ENCODE results near the gene SMIM1. TPM values are rescaled to one million over a fixed set of nuclear protein-coding genes. Genes with fewer than 3 reads are reported as not detected.

Gene SMIM1
- polyA plus RNA-seq, 3 donors, result 1.1 to 2.7 (median 1.4) TPM

DNA sequence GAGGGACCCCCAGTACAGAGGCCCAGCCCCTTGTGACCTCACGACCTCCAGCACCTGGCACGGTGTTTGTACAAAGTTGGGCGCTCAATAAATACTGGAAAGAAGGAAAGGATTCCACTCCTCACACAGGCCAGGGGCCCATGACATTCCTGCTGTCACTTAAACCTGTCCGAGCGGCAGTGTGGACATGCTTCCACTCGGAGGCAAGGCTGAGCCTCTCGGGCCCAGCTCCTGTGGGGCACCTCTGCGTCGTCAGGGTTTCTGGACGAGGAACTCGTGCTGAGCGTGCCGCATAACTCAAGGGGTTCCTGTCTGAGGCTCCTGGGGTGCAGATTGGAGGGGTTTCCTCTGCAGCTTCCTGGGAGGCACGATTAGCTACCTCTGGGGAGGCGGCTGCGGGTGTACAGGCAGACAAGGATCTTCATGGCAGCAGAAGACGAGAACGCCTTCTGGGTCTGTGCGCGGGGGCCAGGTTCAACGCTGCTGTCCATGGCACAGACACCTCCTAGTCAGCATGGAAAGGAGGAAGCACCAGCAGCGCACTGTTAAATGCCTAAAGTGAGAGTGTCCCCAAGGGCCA lies 3.6 kb upstream of the SMIM1 start:
- no peak overlapping the region for H3K9ac ChIP-seq (ENCODE audit: insufficient read depth, low read length, poor library complexity, severe bottlenecking)
- Mint-ChIP-seq H3K9me3 (peaks cover 0 to 3% (median 0%) of the 10 kb centered on the region in 7 donors), H3K4me1 (peaks cover 9% of the 10 kb centered on the region), H3K36me3 (no peaks in the 10 kb centered on the region), H3K4me3 (no peak overlapping the region), H3K27me3 (ENCODE audit: low read depth in 3 of 3) (peaks cover 17 to 38% (median 20%) of the 10 kb centered on the region in 3 donors), H3K27ac (no peak overlapping the region)
- no peak for DNase-seq
- WGBS (ENCODE audit: insufficient coverage), result 62% methylated on average over 22 of the region's 22 CpGs
- peaks cover 8 to 19% of the 10 kb centered on the region in 2 donors for H3K4me1 ChIP-seq (ENCODE audit: control insufficient read depth in 1 of 2, insufficient read depth in 2 of 2, low read length in 2 of 2)
- H3K4me2 ChIP-seq (replicated peaks; ENCODE audit: extremely low read depth, low read length, poor library complexity, severe bottlenecking), result no peak overlapping the region
- H3K4me3 ChIP-seq (replicated peaks in 1 of 3; ENCODE audit: low read depth in 2 of 3, low read length in 3 of 3), result no peak overlapping the region
- no peak for TF ChIP-seq CTCF (IDR thresholded peaks at IDR 0.05)
- peaks cover 0 to 27% of the 10 kb centered on the region in 2 donors for H3K27me3 ChIP-seq (ENCODE audit: control insufficient read depth in 2 of 2, insufficient read depth in 2 of 2, low read length in 2 of 2)
- no peak overlapping the region for H3K27ac ChIP-seq (ENCODE audit: low read depth in 1 of 2, low read length in 2 of 2)
- no peaks in the 10 kb centered on the region for H3K79me2 ChIP-seq (ENCODE audit: insufficient read depth, low read length)
- no peaks in the 10 kb centered on the region for H4K20me1 ChIP-seq (ENCODE audit: insufficient read depth, low read length)
- intact Hi-C loops (cut with micrococcal nuclease), result no loop called here
- H3K36me3 ChIP-seq (replicated peaks in 1 of 2; ENCODE audit: control insufficient read depth in 1 of 2, insufficient read depth in 2 of 2, low read length in 2 of 2), result no peaks in the 10 kb centered on the region
- no peaks in the 10 kb centered on the region for H3K9me3 ChIP-seq (replicated peaks in 1 of 2; ENCODE audit: control insufficient read depth in 1 of 2, insufficient read depth in 1 of 2, low read length in 2 of 2)
- no peak overlapping the region for H2AFZ ChIP-seq (ENCODE audit: insufficient read depth, low read depth, low read length, poor library complexity, severe bottlenecking)

DNA sequence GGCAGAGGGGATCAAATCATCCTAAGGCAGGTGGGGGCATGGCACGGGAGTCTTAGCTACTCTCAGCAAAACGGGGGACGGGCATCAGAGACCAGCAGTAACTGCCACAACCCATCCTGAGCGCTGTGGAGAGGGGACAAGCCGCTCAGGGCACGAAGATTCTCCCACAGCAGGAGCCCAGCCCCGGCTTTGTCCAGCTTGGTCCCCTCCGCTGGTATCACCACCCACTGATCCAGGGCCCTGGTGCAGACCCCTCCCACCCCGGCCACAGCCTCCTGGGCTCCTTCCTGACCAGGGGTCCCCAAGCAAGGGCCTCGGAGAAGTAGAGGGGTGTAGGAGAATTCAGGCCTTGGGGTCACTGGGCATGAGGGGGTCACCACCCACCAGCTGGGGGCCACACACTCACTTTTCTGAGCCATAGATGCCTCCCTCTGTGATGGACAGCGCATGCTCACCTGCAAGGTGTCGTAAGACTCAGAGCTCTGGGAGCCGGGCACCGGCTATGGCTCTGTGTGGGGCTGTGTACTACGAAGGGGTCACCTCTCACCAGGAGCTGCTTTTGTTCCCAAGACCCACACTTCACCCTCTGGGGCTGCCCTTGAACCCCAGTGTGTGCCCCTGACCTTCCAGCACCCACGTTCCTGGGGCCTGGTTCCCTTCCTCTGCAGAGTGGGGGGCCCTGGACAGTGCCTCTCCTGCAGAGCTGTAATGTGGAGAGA lies 2.3 kb upstream of the SMIM1 start:
- Histone ChIP-seq H3K79me2 (ENCODE audit: insufficient read depth, low read length) (no peaks in the 10 kb centered on the region), H2AFZ (ENCODE audit: insufficient read depth, low read depth, low read length, poor library complexity, severe bottlenecking) (no peak overlapping the region), H3K9ac (ENCODE audit: insufficient read depth, low read length, poor library complexity, severe bottlenecking) (no peak overlapping the region), H3K27ac (ENCODE audit: low read depth in 1 of 2, low read length in 2 of 2) (no peak overlapping the region), H3K36me3 (replicated peaks in 1 of 2; ENCODE audit: control insufficient read depth in 1 of 2, insufficient read depth in 2 of 2, low read length in 2 of 2) (no peaks in the 10 kb centered on the region), H3K4me3 (replicated peaks in 1 of 3; ENCODE audit: low read depth in 2 of 3, low read length in 3 of 3) (no peak overlapping the region), H3K4me1 (ENCODE audit: control insufficient read depth in 1 of 2, insufficient read depth in 2 of 2, low read length in 2 of 2) (peaks cover 11 to 23% of the 10 kb centered on the region in 2 donors), H4K20me1 (ENCODE audit: insufficient read depth, low read length) (no peaks in the 10 kb centered on the region), H3K27me3 (ENCODE audit: control insufficient read depth in 2 of 2, insufficient read depth in 2 of 2, low read length in 2 of 2) (peaks cover 0 to 27% of the 10 kb centered on the region in 2 donors), H3K4me2 (replicated peaks; ENCODE audit: extremely low read depth, low read length, poor library complexity, severe bottlenecking) (no peak overlapping the region), H3K9me3 (replicated peaks in 1 of 2; ENCODE audit: control insufficient read depth in 1 of 2, insufficient read depth in 1 of 2, low read length in 2 of 2) (no peaks in the 10 kb centered on the region)
- Mint-ChIP-seq H3K4me1 (peaks cover 12% of the 10 kb centered on the region), H3K36me3 (no peaks in the 10 kb centered on the region), H3K9me3 (peaks cover 0 to 3% (median 0%) of the 10 kb centered on the region in 7 donors), H3K4me3 (peak overlapping the region in 1 of 2 donors; percentile 28), H3K27ac (no peak overlapping the region), H3K27me3 (ENCODE audit: low read depth in 3 of 3) (peaks cover 17 to 43% (median 20%) of the 10 kb centered on the region in 3 donors)
- 95% methylated on average over 12 of the region's 16 CpGs for WGBS (ENCODE audit: insufficient coverage)
- DNase-seq, result no peak
- intact Hi-C loops (cut with micrococcal nuclease), result loop anchor here (5.0 to 10.0 kb wide), 3 partner anchors 132 to 145 kb away; partner anchors contain the start of genes C1orf174 (in 2 of the 2) and TPRG1L (in 1 of the 2)
- TF ChIP-seq CTCF (IDR thresholded peaks at IDR 0.05), result no peak
